HG02970 (cell line): ENCODE measurements around the gene SCUBE1.

Experiments
- ATAC-seq: cut with Tn5 transposase; IDR thresholded peaks from one replicate; pipeline ENCODE4 v1.9.1; 2021; ENCODE audit warnings: mild to moderate bottlenecking, moderate library complexity, moderate number of reproducible peaks; ENCODE audit not compliant: unreplicated experiment, low FRiP score

The SCUBE1 gene

GRCh38 chr22:43267332-43267980 lies 75.7 kb downstream of the SCUBE1 start:
- ATAC-seq, result no peak

- ATAC-seq, result no peak
These were observed 77.1 kb downstream of the SCUBE1 start for GRCh38 chr22:43266076-43266475.

- no peak for ATAC-seq
These were observed 79.3 kb downstream of the SCUBE1 start for GRCh38 chr22:43263645-43264514.

- no peak for ATAC-seq
These were observed 80.1 kb downstream of the SCUBE1 start for GRCh38 chr22:43262990-43263644.

GRCh38 chr22:43260331-43261231 lies 82.6 kb downstream of the SCUBE1 start:
- no peak for ATAC-seq

- no peak for ATAC-seq
These were observed 85.2 kb downstream of the SCUBE1 start for GRCh38 chr22:43257961-43258360.

GRCh38 chr22:43257549-43257948 lies 85.6 kb downstream of the SCUBE1 start:
- ATAC-seq, result no peak

- ATAC-seq, result no peak
These were observed 86.1 kb downstream of the SCUBE1 start for GRCh38 chr22:43256976-43257545.

- no peak for ATAC-seq
These were observed 86.6 kb downstream of the SCUBE1 start for GRCh38 chr22:43256569-43256968.

- ATAC-seq, result no peak
These were observed 87.9 kb downstream of the SCUBE1 start for GRCh38 chr22:43255299-43255698.

GRCh38 chr22:43253839-43254238 lies 89.3 kb downstream of the SCUBE1 start:
- ATAC-seq, result no peak

GRCh38 chr22:43252319-43252718 lies 90.9 kb downstream of the SCUBE1 start:
- ATAC-seq, result no peak

GRCh38 chr22:43249789-43250471 lies 93.2 kb downstream of the SCUBE1 start:
- no peak for ATAC-seq

- no peak for ATAC-seq
These were observed 95.5 kb downstream of the SCUBE1 start for GRCh38 chr22:43247546-43248260.

GRCh38 chr22:43246188-43246587 lies 97.0 kb downstream of the SCUBE1 start:
- no peak for ATAC-seq

GRCh38 chr22:43245717-43246116 lies 97.5 kb downstream of the SCUBE1 start:
- no peak for ATAC-seq

- no peak for ATAC-seq
These were observed 98.2 kb downstream of the SCUBE1 start for GRCh38 chr22:43244803-43245527.

- ATAC-seq, result no peak
These were observed 98.8 kb downstream of the SCUBE1 start for GRCh38 chr22:43244402-43244801.
